SKM-1 (cell line): ENCODE data around the gene PLEKHA4.

ENCODE experiments used
- DNase-seq: peaks from one replicate; lab custom pipeline; 2025; ENCODE audit not compliant: unreplicated experiment; lab: John Stamatoyannopoulos, UW

PLEKHA4 gene

DNA sequence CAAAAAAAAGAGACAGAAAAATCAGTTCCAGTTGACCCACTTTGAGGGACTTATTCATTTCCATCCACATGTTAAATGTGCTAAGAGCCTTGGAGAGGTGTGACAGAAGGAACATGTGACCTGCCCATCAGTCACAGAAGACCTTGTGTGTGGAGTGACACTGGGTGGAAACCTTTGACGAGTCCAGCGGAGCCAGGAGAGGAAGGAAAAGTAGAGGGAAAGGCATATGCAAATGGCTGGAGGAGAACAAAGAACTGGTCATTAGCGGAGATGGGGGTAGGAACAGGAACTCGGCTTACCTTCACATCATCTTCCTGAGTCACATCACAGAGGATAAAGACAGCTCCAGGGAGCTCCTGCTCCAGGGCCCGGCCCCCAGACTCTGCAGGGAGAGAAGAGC lies 34.4 kb downstream of the PLEKHA4 start:
- no peak for DNase-seq

DNA sequence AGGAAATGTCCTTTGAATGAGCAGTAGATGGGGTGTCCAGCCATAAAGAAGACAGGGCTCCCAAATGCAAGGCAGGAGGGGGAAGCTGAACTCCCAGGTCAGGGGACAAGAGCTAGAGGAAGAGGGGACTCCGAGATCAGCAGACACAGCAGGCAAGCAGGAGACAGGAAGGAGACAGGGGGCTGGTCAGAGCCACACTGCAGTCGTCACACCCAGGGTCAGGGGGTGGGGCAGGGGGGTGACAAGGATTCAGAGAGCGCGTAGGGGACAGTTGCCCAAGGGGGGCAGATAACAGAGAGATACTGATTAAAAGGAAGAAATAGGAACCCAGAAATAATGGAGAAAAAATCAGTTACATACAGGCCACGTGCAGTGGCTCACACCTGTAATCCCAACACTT lies 35.4 kb downstream of the PLEKHA4 start:
- no peak for DNase-seq

DNA sequence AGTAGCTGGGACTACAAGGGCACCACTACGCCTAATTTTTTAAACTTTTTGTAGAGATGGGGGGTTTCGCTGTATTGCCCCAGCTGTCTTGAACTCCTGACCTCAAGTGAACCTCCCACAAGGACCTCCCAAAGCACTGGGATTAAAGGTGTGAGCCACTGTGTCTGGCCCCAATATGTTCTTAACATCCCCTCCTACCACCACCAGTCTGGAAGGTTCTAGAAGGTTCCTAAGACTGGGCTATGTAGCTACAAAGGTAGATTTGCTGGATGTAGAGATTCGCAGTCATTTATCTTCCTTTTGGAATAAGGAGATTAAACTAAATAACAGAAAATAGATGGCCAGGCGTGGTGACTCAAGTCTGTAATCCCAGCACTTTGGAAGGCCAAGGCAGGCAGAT lies 37.5 kb downstream of the PLEKHA4 start:
- DNase-seq = no peak

DNA sequence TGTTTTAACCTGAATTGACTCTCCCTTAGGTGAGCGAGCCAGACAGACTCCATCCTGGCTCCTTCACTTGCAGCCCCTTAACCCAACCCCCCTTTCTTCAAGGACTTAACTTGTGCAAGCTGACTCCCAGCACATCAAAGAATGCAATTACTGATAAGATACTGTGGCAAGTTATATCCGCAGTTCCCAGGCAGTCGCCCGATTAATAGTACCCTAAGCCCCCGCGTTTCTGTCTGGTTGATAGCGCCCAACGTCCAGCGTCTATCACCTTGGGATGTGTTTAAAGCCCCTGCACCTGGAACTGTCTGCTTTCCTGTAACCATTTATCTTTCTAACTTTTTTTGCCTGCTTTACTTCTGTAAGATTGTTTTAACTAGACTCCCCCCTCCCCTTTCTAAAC lies 38.3 kb downstream of the PLEKHA4 start:
- DNase-seq = no peak

DNA sequence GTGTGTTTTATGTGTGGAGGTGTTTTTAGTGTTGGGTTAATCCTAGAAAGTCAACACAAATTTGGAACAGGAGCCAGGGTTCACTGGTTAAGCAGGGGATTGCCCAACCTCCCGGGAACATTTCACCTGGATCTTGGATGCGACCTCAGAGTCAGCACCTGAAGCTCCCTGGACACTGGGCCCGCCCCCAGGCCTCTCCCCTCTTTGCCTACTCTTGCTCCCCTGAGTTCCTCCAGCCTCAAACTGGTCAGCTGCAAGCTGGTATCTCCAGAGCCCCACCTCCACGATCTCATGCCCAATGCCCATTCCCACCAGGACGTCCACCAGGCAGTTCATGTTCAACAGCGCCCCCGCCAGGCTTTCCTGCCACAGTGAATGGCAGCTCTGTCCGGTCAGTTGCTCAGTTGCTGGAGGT lies 41.8 kb downstream of the PLEKHA4 start:
- DNase-seq = no peak

DNA sequence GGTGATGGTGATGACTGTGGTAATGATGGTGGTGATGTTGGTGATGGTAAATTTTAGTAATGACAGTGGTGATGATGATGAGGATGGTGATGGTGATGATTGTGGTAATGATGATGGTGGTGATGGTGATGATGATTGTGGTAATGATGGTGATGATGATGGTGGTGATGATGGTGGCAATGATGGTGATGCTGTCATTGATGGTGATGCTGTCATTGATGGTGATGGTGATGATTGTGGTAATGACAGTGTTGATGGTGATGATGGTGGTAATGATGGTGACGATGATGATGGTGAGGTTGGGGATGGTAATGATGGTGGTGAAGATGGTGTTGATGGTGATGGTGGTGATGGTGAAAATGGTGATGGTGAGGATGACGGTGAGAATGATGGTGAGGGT lies 45.9 kb downstream of the PLEKHA4 start:
- DNase-seq = no peak

DNA sequence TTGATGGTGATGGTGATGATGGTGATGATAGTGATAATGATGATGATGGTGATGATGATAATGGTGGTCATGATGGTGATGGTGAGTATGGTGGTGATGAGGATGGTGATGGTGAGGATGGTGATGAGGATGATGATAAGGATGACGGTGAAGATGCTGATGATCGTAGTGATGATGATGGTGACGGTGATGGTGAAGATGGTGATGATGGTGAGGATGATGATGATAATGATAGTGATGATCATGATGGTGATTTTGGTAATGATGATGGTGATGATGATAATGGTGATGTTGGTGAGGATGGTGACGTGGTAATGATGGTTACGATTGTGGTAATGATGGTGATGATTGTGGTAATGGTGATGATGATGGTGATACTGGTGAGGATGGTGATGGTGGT lies 46.8 kb downstream of the PLEKHA4 start:
- DNase-seq = no peak

DNA sequence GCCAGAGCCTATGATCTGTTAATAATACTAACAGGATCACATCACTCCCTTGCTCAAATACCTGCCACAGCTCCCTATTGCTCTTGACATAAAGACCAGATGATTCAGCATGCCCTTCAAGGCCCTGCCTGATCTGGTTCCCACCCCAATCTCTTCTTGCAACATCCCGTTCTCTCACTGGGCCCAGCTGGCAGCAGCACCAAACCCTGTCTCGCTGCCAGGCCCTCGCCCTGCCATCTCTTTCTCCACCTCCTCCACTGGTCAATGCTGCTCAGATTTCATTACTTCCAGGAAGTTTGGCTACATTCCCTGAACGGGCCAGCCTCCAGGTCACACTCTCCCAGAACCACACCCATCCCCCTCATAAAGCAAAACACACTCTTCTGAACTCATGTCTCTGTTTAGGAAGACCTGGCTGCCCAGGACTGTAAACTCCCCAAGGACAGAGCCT lies 49.0 kb downstream of the PLEKHA4 start:
- DNase-seq = no peak

DNA sequence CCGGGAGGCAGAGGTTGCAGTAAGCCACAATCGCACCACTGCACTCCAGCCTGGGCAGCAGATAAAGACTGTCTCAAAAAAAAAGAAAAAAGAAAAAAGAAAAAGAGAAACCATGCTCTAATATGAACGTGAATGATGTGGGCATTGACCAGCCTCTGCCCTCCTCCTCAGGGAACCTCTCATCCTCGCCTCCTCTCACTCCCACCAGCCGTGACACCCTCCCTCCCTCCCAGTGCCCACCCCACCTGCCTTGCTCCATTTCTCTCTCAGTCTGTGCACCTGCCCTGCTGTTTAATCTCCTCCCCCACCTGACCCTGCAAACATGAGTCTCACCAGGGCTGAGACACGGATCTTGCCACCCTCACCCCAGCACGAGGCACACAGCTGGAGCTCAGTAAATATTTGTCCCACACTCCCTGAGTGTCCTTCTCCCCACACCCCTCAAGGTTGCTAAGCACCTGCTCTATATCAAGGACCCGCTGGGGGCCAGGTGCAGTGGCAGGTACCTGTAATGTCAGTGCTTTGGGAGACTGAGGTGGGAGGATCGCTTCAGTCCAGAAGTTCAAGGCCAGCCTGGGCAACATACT lies 50.1 kb downstream of the PLEKHA4 start:
- DNase-seq = no peak

DNA sequence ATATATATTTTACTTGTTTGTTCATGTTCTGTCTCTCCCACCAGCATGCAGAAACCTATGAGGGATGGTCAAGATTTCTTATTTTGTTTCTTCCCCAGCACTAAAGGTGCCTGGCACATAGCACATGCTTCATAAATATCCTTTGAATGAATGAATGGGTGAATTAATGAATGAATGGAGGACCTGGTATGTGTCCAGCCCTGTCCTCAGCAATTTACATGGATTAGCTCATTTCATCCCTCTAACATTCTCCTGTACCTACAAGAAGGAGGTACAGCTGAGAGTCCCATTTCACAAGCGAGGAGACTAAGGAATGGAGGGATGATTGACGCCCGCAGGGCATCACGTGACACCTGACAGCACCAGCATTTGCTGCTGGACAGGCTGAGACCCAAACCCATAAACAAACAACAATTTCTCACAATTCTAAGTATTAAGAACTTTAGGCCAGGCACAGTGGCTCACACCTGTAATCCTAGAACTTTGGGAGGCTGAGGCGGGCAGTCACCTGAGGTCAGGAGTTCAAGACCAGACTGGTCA lies 50.8 kb downstream of the PLEKHA4 start:
- no peak for DNase-seq

DNA sequence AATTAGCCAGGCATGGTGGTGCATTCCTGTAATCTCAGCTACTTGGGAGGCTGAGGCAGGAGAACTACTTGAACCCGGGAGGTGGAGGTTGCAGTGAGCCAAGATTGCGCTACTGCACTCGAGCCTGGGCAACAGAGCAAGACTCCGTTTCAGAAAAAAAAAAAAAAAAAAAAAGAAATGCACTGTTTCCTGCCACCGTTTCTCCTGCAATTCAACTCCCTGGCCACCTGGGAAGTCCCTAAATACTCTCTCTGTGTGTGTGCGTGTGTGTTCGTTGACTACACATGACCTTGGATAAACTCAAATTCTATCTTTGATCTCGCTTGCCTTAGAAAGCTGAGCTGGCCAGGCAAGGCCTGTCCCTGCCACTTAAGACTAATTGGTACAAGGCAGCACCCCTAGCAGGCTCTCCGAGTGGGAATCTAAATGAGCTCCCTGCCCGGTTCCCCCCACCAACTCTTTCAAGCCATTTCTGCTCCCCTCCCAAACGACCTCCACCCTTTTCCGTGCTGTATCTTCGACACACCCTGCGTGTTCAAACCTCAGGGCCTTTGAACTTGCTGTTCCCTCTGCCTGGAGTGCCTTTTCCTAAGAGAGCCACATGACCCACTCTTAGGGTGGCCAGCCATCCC lies 52.4 kb downstream of the PLEKHA4 start:
- no peak for DNase-seq

DNA sequence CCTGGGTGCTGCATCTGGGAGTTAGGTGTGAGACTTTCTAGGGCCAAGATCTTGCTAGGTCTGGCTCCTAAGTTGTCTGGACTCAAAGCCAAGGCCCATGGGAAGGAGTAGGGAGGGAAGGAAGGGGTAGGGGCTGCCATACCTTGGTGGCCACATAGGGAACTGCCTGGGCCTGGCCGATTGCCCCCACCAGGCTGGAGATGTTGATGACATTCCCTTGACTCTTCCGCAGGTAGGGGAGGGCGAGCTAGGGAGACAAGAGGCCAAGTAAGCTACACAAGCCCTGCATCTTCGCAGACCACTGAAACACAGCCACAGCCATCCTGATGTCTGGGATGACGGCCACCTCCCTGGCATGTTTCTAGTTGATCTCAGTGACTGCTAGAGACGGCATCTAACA lies 53.5 kb downstream of the PLEKHA4 start:
- no peak for DNase-seq

DNA sequence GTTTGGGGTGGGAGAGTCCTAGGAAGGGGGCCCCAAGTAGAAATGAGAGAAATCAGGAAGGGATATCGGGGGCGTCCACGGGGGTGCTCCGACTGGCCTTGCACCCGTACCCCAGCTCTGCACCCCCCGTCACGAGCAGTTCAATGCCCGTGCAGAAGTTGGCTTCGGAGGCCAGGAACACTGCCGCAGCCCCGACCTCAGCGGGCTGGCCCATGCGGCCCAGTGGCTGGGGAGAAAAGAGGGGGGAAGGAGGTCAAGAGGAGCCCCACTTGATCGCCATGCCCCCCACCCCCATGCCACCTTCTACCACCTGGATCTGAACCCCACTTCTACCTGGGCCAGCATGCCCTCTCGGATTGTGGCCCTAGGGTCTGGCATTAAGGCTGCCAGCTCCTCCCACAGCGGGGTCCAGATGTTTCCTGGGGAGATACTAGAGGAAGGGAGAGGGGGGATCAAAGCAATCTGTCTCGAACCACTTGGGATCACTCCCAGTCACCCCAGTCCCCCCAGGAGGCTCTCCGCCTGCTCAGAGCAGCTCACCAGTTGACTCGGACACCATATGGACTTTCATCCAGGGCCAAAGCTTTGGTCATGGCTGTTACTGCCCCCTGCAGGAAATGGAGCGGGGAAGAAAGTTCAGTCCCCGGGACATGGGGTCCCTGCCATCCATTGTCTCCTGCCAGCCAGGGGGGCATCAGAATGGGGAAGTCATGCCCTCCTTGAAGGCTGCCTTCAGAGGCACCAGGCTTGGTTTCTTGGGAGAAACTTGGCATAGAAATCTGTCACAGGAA lies 55.1 kb downstream of the PLEKHA4 start:
- DNase-seq = no peak

DNA sequence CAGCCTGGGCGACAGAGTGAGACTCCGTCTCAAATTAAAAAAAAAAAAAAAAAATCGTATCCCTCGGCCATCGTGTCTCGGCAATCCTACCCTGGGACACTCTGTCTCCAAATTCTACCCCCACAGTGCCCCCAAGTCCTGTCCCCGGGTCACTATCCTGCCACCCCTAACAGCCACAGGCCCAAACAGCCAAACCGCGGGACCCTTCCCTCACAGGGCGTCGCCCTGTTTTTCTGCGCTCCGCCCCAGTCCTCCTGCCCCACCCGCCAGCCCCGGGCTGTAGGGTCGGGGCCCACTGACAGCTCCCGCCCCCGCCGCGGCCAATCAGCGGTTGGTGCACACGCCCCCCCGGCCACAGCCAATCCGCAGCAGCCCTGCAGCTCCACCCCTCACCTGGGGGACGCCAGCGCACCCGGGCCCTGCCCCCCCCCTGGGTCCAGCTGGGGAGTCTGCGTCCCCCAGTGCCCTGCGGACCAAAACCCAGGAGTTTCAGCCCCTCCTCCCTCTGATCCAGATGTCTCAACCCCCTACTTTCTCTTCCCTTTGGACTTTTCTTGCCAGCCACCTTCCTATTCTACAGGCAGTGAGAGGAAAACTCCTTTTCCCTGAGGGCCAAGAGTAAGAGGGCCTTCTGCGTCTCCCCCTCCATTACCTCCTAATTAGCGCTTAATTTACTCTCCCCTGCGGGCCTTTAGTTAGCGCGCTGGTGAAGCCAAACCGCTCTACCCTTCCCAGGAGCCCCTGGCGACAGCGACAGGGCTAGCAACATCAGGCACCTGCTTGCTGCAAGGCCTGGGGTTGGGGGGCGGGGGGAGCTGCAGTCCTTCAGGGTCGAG lies 56.1 kb downstream of the PLEKHA4 start:
- no peak for DNase-seq

DNA sequence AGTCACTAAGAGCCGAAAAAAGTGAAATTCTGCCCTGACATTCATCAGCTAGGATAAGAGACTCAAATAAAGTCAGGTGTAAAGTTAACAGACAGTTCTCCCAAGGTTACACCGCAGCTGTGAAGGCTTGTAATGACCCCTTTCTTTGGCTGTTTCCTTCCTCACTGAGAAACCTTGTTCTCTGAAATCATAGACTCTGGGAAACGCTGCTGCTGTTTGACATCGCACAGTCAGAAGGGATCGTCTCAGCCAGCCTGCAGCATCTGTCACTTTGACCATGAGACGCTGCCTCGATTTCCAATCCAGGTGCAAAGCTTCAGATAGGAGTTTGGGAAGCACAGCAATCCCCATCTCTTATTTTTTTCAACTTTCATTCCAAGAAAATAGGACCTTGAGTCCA lies 58.3 kb downstream of the PLEKHA4 start:
- DNase-seq = no peak

DNA sequence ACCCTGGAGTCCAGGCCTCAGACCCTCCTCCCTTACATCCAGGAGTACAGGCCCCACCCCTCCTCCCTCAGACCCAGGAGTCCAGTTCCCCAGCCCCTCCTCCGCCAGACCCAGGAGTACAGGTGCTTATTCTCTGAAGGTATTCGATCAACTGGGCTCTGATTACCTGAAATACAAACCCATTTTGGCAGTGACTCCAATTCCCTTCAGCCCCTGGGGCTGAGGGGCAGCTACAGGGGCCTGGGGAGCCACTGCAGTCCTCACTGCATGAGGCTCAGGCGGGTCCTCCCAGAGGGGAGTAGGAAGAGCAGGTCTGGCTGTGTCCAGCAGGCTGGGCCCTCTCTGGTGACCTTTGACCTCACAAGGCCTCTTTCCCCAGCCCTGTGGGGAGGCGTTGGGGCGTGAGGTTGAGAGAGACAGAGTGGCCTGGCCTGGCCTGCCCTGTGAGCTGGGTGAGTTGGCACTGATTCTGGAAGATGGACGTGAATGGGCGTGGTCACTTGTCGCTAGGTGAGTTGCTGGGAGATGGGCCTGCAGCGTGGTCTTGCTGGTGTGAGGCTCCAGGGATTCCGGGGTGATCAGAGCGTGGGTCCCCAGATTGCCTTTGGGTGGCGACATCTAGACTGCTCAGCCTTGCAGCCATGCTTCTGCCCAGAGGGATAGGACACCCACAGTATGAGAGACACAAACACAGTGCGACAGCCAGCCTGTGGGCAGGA lies 60.7 kb downstream of the PLEKHA4 start:
- DNase-seq = no peak

DNA sequence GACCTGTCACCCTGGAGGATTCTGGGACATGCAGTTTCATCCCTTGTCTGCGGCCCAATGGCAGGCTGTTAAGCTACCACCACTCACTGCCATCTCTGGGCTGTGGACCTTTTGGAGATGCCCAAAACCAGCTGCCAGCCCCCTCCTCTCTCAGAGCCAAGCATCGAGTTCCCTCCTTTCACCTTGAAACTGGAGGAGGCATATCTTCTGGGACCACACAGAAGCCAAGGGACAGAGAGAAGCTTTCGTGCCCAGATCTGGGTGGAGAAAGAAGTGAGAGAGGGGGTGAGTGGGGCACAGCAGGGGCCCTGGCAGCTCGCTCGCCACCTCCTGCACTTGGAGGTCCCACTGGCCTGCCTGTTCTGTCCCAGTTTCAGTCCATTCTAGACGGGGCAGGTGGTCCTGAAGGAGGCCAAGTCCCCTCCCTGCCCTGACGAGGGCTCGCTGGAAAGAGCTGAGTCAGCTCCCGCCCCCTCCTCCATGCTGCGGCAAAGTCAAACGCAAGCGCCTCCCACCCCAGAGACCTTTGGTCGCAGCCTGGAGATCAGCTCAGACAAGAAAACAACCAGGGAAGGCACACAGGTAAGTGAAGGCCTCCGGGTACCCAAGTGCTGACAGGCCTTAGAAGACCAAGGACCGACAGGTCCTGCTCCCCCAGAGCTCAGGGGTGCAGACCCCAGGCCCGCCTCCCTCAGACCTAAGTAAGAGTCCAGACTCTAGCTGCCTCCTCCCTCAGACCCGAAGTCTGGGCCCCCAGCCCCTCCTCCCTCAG lies 61.4 kb downstream of the PLEKHA4 start:
- no peak for DNase-seq

DNA sequence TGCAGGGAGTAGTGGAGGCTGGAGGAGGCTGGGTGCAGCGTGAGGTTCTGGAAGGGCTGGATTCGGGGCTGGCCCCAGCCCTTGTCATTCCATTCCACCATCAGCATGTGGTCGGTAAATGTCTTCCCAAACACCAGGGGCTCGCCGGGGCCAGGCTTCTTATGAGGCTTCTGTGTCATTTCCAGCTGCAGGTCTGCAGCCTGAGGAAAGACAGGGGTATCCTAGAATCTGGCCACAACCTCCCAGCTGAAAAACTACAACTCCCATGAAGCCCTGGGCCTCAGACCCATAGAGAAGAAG lies 61.9 kb downstream of the PLEKHA4 start:
- DNase-seq = no peak

DNA sequence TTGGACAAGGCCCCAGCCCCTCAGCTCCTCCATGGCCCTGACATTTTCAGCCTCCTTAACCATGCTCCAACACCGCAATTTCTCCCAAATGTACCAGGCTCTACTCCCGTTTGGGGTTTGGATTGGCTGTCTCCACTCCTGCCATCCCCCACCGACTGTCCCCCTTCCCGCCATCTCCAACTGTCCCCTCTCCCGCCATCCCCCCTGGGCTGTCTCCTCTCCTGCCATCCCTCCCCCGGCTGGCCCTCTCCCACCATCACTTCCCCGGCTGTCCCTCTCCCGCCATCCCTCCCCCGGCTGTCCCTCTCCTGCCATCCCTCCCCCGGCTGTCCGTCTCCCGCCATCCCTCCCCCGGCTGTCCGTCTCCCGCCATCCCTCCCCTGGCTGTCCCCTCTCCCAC lies 63.0 kb downstream of the PLEKHA4 start:
- no peak for DNase-seq

DNA sequence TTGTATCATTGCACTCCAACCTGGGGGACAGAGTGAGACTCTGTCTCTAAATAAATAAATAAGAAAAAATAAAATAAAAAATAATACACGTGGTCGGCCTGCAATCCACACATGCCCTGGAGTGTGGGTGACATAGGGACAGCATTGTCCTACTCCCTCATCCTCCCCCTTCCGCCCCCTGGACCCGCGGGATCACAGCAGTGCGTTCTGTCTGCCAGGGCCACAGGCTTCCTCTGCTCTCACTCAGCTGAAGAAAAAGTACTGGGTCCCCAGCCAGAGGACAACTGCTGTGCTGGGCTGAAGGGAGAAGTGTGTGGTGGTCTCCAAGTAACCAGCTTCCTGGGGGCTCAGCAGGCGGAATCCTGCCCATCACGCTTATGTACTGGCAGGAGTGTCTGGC lies 63.9 kb downstream of the PLEKHA4 start:
- no peak for DNase-seq
